DND-41 (cell line): Measurements from ENCODE around the gene ZNF253.

Source experiments
- CTCF ChIP-seq: IDR thresholded peaks from 2 replicates; pipeline ENCODE4 v1.5.1; 2012; ENCODE audit warnings: borderline replicate concordance, low read length, moderate library complexity, mild to moderate bottlenecking; ENCODE audit not compliant: poor library complexity, severe bottlenecking; ENCODE audit errors: extremely low read depth
- EZH2 ChIP-seq: IDR thresholded peaks from 3 replicates; pipeline ENCODE4 v1.6.1; 2012; ENCODE audit warnings: borderline replicate concordance, low read depth, mild to moderate bottlenecking, moderate library complexity, low read length, inconsistent platforms; ENCODE audit not compliant: severe bottlenecking

- TF ChIP-seq CTCF = no peak
- TF ChIP-seq EZH2 = no peak
Measured at GRCh38 chr19:19871932-19872331, 6.2 kb downstream of the ZNF253 start.
